HCT116 (cell line): ENCODE results near the gene UBE2D4. TPM values are rescaled to one million over a fixed set of nuclear protein-coding genes. Genes with fewer than 3 reads are reported as not detected.

ENCODE experiments used
- total RNA-seq: library from RNA; stranded (reverse); gene quantifications from one replicate; pipeline ENCODE4 v1.2.1, GENCODE V29; 2021; ENCODE audit not compliant: unreplicated experiment

The UBE2D4 gene
- total RNA-seq, 1 experiment from 2014 or later, result 12.9 TPM

Other genes starting within 250 kb of the UBE2D4 start
- 78.5 TPM for gene COA1, start 196.9 kb upstream of the UBE2D4 start, total RNA-seq
- 29.7 TPM for gene BLVRA, start 167.8 kb upstream of the UBE2D4 start, total RNA-seq
- 156 TPM for gene MRPS24, start 56.9 kb upstream of the UBE2D4 start, total RNA-seq
- 28.0 TPM for gene URGCP, start 19.8 kb upstream of the UBE2D4 start, total RNA-seq
- not detected for gene SPDYE1, start 71.5 kb downstream of the UBE2D4 start, total RNA-seq
- gene DBNL, start 118.3 kb downstream of the UBE2D4 start, total RNA-seq, result 39.4 TPM
- 0.27 TPM for gene PGAM2, start 139.1 kb downstream of the UBE2D4 start, total RNA-seq
- gene POLM, start 156.1 kb downstream of the UBE2D4 start, total RNA-seq, result 28.7 TPM
- 0.49 TPM for gene AEBP1, start 177.9 kb downstream of the UBE2D4 start, total RNA-seq
- gene POLD2, start 197.1 kb downstream of the UBE2D4 start, total RNA-seq, result 237 TPM
- not detected for gene MYL7, start 214.9 kb downstream of the UBE2D4 start, total RNA-seq